CD8-positive, alpha-beta memory T cell (primary cell): Measurements from ENCODE around the gene LHFPL6. TPM values are rescaled to one million over a fixed set of nuclear protein-coding genes. Genes with fewer than 3 reads are reported as not detected.

Experiments used
- CTCF ChIA-PET: fragments of 350-600 bp; sonication (Branson Sonifier 250); formaldehyde crosslinking; loops from one replicate; lab custom pipeline; 2021; ENCODE audit warnings: antibody characterized with exemption; lab: Charles Lee
- POLR2A ChIA-PET: fragments of 350-600 bp; sonication (Branson Sonifier 250); formaldehyde crosslinking; loops from one replicate; lab custom pipeline; 2021; ENCODE audit warnings: antibody characterized with exemption; lab: Charles Lee
- DNase-seq, 5 donors: peaks; one replicate each; pipeline versions ENCODE4 v3.0.0 to v3.0.0-alpha.2; 2020 to 2022; ENCODE audit warnings: mixed read lengths in 1 of 5
- H3K27ac ChIP-seq: one replicate; pipeline ENCODE4 v1.7.0; 2013; ENCODE audit warnings: low read depth, mild to moderate bottlenecking, low read length, moderate library complexity
- H3K27me3 ChIP-seq: 2 replicates; pipeline ENCODE4 v1.7.0; 2013; ENCODE audit warnings: low read length, mild to moderate bottlenecking; ENCODE audit not compliant: insufficient read depth, poor library complexity, severe bottlenecking
- H3K36me3 ChIP-seq: 2 replicates; pipeline ENCODE4 v1.7.0; 2013; ENCODE audit warnings: mild to moderate bottlenecking, low read length, moderate library complexity; ENCODE audit not compliant: insufficient read depth
- H3K4me1 ChIP-seq: 2 replicates; pipeline ENCODE4 v1.7.0; 2013; ENCODE audit warnings: mild to moderate bottlenecking, low read length, moderate library complexity; ENCODE audit not compliant: insufficient read depth
- H3K4me3 ChIP-seq: 2 replicates; pipeline ENCODE4 v1.7.0; 2013; ENCODE audit warnings: mild to moderate bottlenecking, low read length
- H3K9me3 ChIP-seq: 2 replicates; pipeline ENCODE4 v1.7.0; 2013; ENCODE audit warnings: mild to moderate bottlenecking, low read length
- H3K27ac Mint-ChIP-seq, 8 donors: one replicate each; pipeline ENCODE4 v1.8.0; 2020 to 2021; ENCODE audit warnings: mixed read lengths in 8 of 8, mild to moderate bottlenecking in 6 of 8, inconsistent platforms in 3 of 8, moderate library complexity in 3 of 8
- H3K27me3 Mint-ChIP-seq, 2 donors: one replicate each; pipeline ENCODE4 v1.8.0; 2020 to 2021; ENCODE audit warnings: mixed read lengths in 2 of 2, mild to moderate bottlenecking in 1 of 2, moderate library complexity in 1 of 2
- H3K36me3 Mint-ChIP-seq, 3 donors: one replicate each; pipeline ENCODE4 v1.8.0; 2020 to 2021; ENCODE audit warnings: mixed read lengths in 3 of 3, inconsistent platforms in 1 of 3, mild to moderate bottlenecking in 1 of 3
- H3K4me1 Mint-ChIP-seq, 3 donors: one replicate each; pipeline ENCODE4 v1.8.0; 2020 to 2021; ENCODE audit warnings: mixed read lengths in 3 of 3, inconsistent platforms in 1 of 3, mild to moderate bottlenecking in 1 of 3
- H3K4me3 Mint-ChIP-seq, 7 donors: one replicate each; pipeline ENCODE4 v1.8.0; 2020 to 2021; ENCODE audit warnings: mixed read lengths in 7 of 7, mild to moderate bottlenecking in 6 of 7, moderate library complexity in 4 of 7, inconsistent platforms in 2 of 7
- H3K9me3 Mint-ChIP-seq, 5 donors: one replicate each; pipeline ENCODE4 v1.8.0; 2020 to 2022; ENCODE audit warnings: mixed read lengths in 5 of 5, mild to moderate bottlenecking in 3 of 5, moderate library complexity in 2 of 5, inconsistent platforms in 1 of 5
- polyA plus RNA-seq: library from polyadenylated mRNA; unstranded; fragments of 300-500 nt; fragmentation: Illumina TruSeq; gene quantifications from one replicate; pipeline ENCODE4 v1.2.3, GENCODE V29; 2021
- total RNA-seq, 2 experiments: library from RNA; stranded (reverse); gene quantifications; one replicate each; pipeline ENCODE4 v1.2.3, GENCODE V29; 2021

LHFPL6 gene
- total and polyA plus RNA-seq, 3 experiments from 2014 or later: 5.9 to 6.4 TPM; not detected in 1

- no peaks in the 10 kb centered on the region for H3K36me3 ChIP-seq
- Mint-ChIP-seq H3K27me3 (peaks cover 0 to 2% of the 10 kb centered on the region in 2 donors), H3K27ac (no peak overlapping the region), H3K36me3 (no peaks in the 10 kb centered on the region), H3K4me3 (no peak overlapping the region), H3K9me3 (peaks cover 0 to 8% (median 5%) of the 10 kb centered on the region in 5 donors), H3K4me1 (no peaks in the 10 kb centered on the region)
- no peaks in the 10 kb centered on the region for H3K9me3 ChIP-seq
- H3K27me3 ChIP-seq: no peaks in the 10 kb centered on the region
- no peak overlapping the region for H3K27ac ChIP-seq
- H3K4me3 ChIP-seq: no peak overlapping the region
- H3K4me1 ChIP-seq: no peaks in the 10 kb centered on the region
- no peak for DNase-seq
- ChIA-PET CTCF (no interaction called here), POLR2A (no interaction called here)
Measured at GRCh38 chr13:39330504-39330903, 272.5 kb downstream of the LHFPL6 start.

- POLR2A ChIA-PET: no interaction called here
Measured at GRCh38 chr13:39329182-39329639, 273.8 kb downstream of the LHFPL6 start.

DNA sequence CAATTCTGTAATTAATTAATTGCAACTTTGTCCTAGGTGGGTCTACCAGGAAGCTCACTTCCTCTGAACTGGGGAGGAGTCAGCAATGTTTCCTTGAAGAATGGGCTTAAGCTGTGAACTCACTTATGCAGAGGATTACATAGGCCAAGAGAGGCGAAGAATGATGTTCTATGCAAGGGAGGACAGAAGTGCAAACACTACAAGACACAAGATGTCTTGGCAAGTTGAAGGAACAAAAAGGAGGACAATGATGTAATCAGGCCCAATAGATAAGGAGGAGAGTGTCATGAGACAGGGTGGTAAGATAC, 275.9 kb downstream of the LHFPL6 start:
- Mint-ChIP-seq H3K27ac (no peak overlapping the region), H3K4me1 (no peaks in the 10 kb centered on the region)
- POLR2A ChIA-PET: no interaction called here

More at GRCh38 chr13:39329182-39329639, 273.8 kb downstream of the LHFPL6 start:
- Histone ChIP-seq H3K9me3 (no peaks in the 10 kb centered on the region), H3K27ac (no peak overlapping the region), H3K27me3 (no peaks in the 10 kb centered on the region), H3K4me3 (no peak overlapping the region), H3K4me1 (no peaks in the 10 kb centered on the region), H3K36me3 (no peaks in the 10 kb centered on the region)
- H3K36me3 Mint-ChIP-seq: no peaks in the 10 kb centered on the region
- no peak for DNase-seq
- no peaks in the 10 kb centered on the region for H3K4me1 Mint-ChIP-seq
- H3K9me3 Mint-ChIP-seq: peaks cover 0 to 8% (median 5%) of the 10 kb centered on the region in 5 donors
- no peak overlapping the region for H3K4me3 Mint-ChIP-seq
- CTCF ChIA-PET: no interaction called here
- H3K27ac Mint-ChIP-seq: no peak overlapping the region
- peaks cover 0 to 2% of the 10 kb centered on the region in 2 donors for H3K27me3 Mint-ChIP-seq

DNA sequence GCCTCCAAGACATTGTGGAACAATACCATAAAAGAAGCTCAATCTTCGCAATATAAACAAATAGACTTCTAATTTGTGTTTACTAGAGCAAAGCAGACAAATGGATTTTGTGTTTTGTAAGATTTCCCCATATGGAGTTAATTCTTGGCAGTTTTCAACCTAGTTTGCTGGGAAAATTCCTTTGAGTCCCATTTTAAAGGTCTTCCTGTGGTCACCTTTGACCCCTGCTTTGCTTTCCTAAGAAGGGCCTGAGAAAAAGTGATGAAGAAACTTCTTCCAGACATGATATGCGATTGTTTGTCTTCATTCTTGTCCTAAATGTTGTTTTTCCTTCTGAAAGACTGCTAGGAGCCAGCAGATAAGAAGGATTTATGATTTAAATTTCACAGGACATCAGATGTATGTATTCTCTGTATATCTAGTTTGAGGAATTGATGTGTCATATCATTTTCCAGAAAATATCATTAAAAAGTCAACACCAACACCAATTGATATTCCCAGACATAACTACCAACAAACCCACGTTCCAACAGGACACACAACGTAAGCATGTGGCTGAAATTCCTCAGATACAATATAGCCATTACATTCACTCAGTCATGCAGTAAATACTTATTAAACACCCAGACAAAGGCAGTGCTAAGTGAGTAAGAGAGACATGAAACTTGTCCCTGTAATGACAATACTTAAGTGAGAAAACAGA, 276.4 kb downstream of the LHFPL6 start:
- Mint-ChIP-seq H3K27ac (no peak overlapping the region), H3K4me3 (no peak overlapping the region), H3K27me3 (peaks cover 0 to 1% of the 10 kb centered on the region in 2 donors), H3K9me3 (peaks cover 0 to 6% (median 0%) of the 10 kb centered on the region in 5 donors), H3K36me3 (no peaks in the 10 kb centered on the region), H3K4me1 (no peaks in the 10 kb centered on the region)
- H3K4me3 ChIP-seq: no peak overlapping the region
- no peaks in the 10 kb centered on the region for H3K36me3 ChIP-seq
- ChIA-PET CTCF (no interaction called here), POLR2A (no interaction called here)
- no peaks in the 10 kb centered on the region for H3K9me3 ChIP-seq
- H3K4me1 ChIP-seq: no peaks in the 10 kb centered on the region
- H3K27me3 ChIP-seq: no peaks in the 10 kb centered on the region
- DNase-seq: no peak
- no peak overlapping the region for H3K27ac ChIP-seq

More for the DNA sequence above, 275.9 kb downstream of the LHFPL6 start:
- Histone ChIP-seq H3K27ac (no peak overlapping the region), H3K4me1 (no peaks in the 10 kb centered on the region), H3K36me3 (no peaks in the 10 kb centered on the region), H3K27me3 (no peaks in the 10 kb centered on the region), H3K4me3 (no peak overlapping the region), H3K9me3 (no peaks in the 10 kb centered on the region)
- DNase-seq: no peak
- Mint-ChIP-seq H3K9me3 (peaks cover 0 to 6% (median 0%) of the 10 kb centered on the region in 5 donors), H3K27me3 (peaks cover 0 to 1% of the 10 kb centered on the region in 2 donors), H3K4me3 (no peak overlapping the region), H3K36me3 (no peaks in the 10 kb centered on the region)
- CTCF ChIA-PET: no interaction called here

GRCh38 chr13:39324806-39325311, 278.1 kb downstream of the LHFPL6 start:
- no peaks in the 10 kb centered on the region for H3K9me3 ChIP-seq
- Mint-ChIP-seq H3K36me3 (no peaks in the 10 kb centered on the region), H3K4me1 (no peaks in the 10 kb centered on the region), H3K27me3 (peaks cover under 1 to 1% of the 10 kb centered on the region in 2 donors), H3K4me3 (no peak overlapping the region), H3K9me3 (peaks cover 0 to 3% (median 0%) of the 10 kb centered on the region in 5 donors), H3K27ac (no peak overlapping the region)
- H3K4me1 ChIP-seq: no peaks in the 10 kb centered on the region
- CTCF ChIA-PET: no interaction called here
- no peaks in the 10 kb centered on the region for H3K36me3 ChIP-seq
- POLR2A ChIA-PET: no interaction called here
- no peak overlapping the region for H3K27ac ChIP-seq
- no peaks in the 10 kb centered on the region for H3K27me3 ChIP-seq
- no peak overlapping the region for H3K4me3 ChIP-seq
- no peak for DNase-seq

- Mint-ChIP-seq H3K27ac (no peak overlapping the region), H3K9me3 (no peaks in the 10 kb centered on the region), H3K4me3 (no peak overlapping the region), H3K27me3 (peaks cover 2 to 4% of the 10 kb centered on the region in 2 donors), H3K4me1 (no peaks in the 10 kb centered on the region), H3K36me3 (no peaks in the 10 kb centered on the region)
- no peak for DNase-seq
- no peaks in the 10 kb centered on the region for H3K36me3 ChIP-seq
- H3K27ac ChIP-seq: no peak overlapping the region
- no peaks in the 10 kb centered on the region for H3K9me3 ChIP-seq
- no peak overlapping the region for H3K4me3 ChIP-seq
- POLR2A ChIA-PET: no interaction called here
- H3K27me3 ChIP-seq: no peaks in the 10 kb centered on the region
- CTCF ChIA-PET: no interaction called here
- H3K4me1 ChIP-seq: no peaks in the 10 kb centered on the region
Measured at GRCh38 chr13:39322836-39323585, 280.0 kb downstream of the LHFPL6 start.

GRCh38 chr13:39321574-39321973, 281.4 kb downstream of the LHFPL6 start:
- Mint-ChIP-seq H3K27me3 (peaks cover 4 to 11% of the 10 kb centered on the region in 2 donors), H3K4me3 (no peak overlapping the region), H3K4me1 (no peaks in the 10 kb centered on the region), H3K27ac (no peak overlapping the region), H3K36me3 (no peaks in the 10 kb centered on the region), H3K9me3 (no peaks in the 10 kb centered on the region)
- Histone ChIP-seq H3K36me3 (no peaks in the 10 kb centered on the region), H3K9me3 (no peaks in the 10 kb centered on the region), H3K27ac (no peak overlapping the region), H3K4me3 (no peak overlapping the region), H3K4me1 (no peaks in the 10 kb centered on the region), H3K27me3 (no peaks in the 10 kb centered on the region)
- DNase-seq: no peak
- POLR2A ChIA-PET: no interaction called here
- CTCF ChIA-PET: no interaction called here

GRCh38 chr13:39318161-39318560, 284.8 kb downstream of the LHFPL6 start:
- DNase-seq: no peak
- Mint-ChIP-seq H3K27ac (no peak overlapping the region), H3K4me3 (no peak overlapping the region), H3K9me3 (no peaks in the 10 kb centered on the region), H3K36me3 (no peaks in the 10 kb centered on the region), H3K27me3 (peaks cover 7 to 18% of the 10 kb centered on the region in 2 donors), H3K4me1 (no peaks in the 10 kb centered on the region)
- Histone ChIP-seq H3K27me3 (no peaks in the 10 kb centered on the region), H3K36me3 (no peaks in the 10 kb centered on the region), H3K9me3 (no peaks in the 10 kb centered on the region), H3K4me1 (no peaks in the 10 kb centered on the region), H3K27ac (no peak overlapping the region), H3K4me3 (no peak overlapping the region)
- CTCF ChIA-PET: no interaction called here
- POLR2A ChIA-PET: no interaction called here
